Esophagus muscularis mucosa (tissue), 4 donors: ENCODE measurements around the gene NPC1. TPM values are rescaled to one million over a fixed set of nuclear protein-coding genes. Genes with fewer than 3 reads are reported as not detected.

ENCODE experiments used
- DNase-seq: peaks from one replicate; pipeline ENCODE4 v3.0.0-alpha.2; 2017; ENCODE audit errors: extremely low spot score
- H3K27ac ChIP-seq, 4 donors: fragments of 200-600 bp; sonication (generic); replicated peaks in 1 of 4; 1 replicate in 3 of 4; 2 replicates in 1 of 4; pipeline ENCODE4 v1.5.1; 2016 to 2019; ENCODE audit warnings: mild to moderate bottlenecking in 1 of 4
- H3K27me3 ChIP-seq, 4 donors: fragments of 200-600 bp; sonication (generic); one replicate each; pipeline versions ENCODE4 v1.5.1 to v1.6.0; 2016 to 2019
- H3K36me3 ChIP-seq, 4 donors: fragments of 200-600 bp; sonication (generic); one replicate each; pipeline ENCODE4 v1.5.1; 2016 to 2019
- H3K4me1 ChIP-seq, 4 donors: fragments of 200-600 bp; sonication (generic); one replicate each; pipeline ENCODE4 v1.5.1; 2016 to 2019
- H3K4me3 ChIP-seq, 4 donors: fragments of 200-600 bp; sonication (generic); 1 replicate in 2 of 4; 2 replicates in 2 of 4; pipeline ENCODE4 v1.5.1; 2016 to 2019; ENCODE audit warnings: mild to moderate bottlenecking in 4 of 4, moderate library complexity in 1 of 4
- H3K9me3 ChIP-seq, 4 donors: fragments of 200-600 bp; sonication (generic); 1 replicate in 3 of 4; 2 replicates in 1 of 4; pipeline ENCODE4 v1.5.1; 2016 to 2019
- EP300 ChIP-seq: sonication (generic); formaldehyde crosslinking; IDR thresholded peaks from one replicate; pipeline ENCODE4 v1.6.1; 2017; ENCODE audit warnings: antibody characterized with exemption
- POLR2A ChIP-seq: fragments of 450-650 bp; IDR thresholded peaks from one replicate; pipeline ENCODE4 v1.6.1; 2017; ENCODE audit warnings: antibody characterized with exemption, moderate library complexity, mild to moderate bottlenecking, low read depth
- POLR2AphosphoS5 ChIP-seq, 2 donors: sonication (generic); formaldehyde crosslinking; IDR thresholded peaks; one replicate each; pipeline ENCODE4 v1.6.1; 2017; ENCODE audit warnings: antibody characterized with exemption in 2 of 2
- WGBS: methylation state at CpG from one replicate; pipeline ENCODE4 v1.1.5; 2018; 5-methylcytosine and 5-hydroxymethylcytosine counted together
- intact Hi-C: fragments of 100-400 bp; cut with DNase I; formaldehyde crosslinking; loops from one replicate; pipeline ENCODE4 v1.15.1; 2023
- total RNA-seq, 4 donors: library from RNA; depleted of rRNA; stranded (reverse); fragments of >200 nt; gene quantifications; one replicate each; pipeline versions ENCODE4 v1.1.0 to v1.2.1, GENCODE V29; 2016
- TF ChIP-seq, protein P1 (sequence below), 3 experiments: fragments of 200-600 bp in 2 of 3; fragments of 450-650 bp in 1 of 3; sonication (generic) in 2 of 3; IDR thresholded peaks; one replicate each; pipeline ENCODE4 v1.5.1; 2017 to 2019; ENCODE audit warnings: antibody characterized with exemption in 3 of 3, mild to moderate bottlenecking in 2 of 3, moderate library complexity in 1 of 3

The NPC1 gene
- total RNA-seq, 4 donors from 2014 or later, result 39.9 to 63.7 (median 45.6) TPM

DNA sequence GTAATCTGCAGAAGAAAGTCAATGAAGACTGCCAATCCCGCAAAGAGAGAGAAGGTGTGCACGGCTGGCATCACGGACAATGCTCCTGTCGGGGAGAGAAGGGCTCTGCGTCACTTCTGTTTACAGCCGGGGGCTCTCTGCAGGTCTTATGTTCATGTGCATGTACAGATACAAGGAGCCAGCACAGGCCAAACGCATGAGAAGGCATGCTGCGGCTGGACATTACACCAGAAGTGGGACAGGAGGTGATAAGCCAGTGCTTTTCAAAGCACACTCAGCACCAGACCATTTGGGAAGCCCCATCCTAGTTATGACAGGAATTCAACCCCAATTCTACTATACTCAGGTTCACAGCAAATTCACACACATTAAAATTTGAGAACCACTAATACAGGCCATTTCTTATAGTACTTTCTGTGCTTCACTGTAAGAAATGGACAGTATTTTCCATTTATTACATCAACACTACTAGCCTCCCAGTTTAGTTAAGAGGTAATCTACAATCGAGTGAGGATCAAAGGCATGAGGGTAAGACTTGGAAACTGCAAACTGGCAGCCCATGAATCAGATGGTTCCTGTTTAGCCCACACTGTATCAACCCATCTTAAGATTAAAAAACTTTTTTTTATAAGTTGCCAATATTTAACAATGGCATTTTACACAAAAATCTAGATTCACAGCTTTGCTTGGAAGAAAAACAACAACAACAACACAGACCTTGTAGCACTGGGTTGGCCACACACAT lies 44.8 kb downstream of the NPC1 start:
- intact Hi-C loops, result no loop called here
- H3K36me3 ChIP-seq, result peaks cover 84 to 100% (median 93%) of the 10 kb centered on the region in 4 donors
- TF ChIP-seq, protein P1, sequence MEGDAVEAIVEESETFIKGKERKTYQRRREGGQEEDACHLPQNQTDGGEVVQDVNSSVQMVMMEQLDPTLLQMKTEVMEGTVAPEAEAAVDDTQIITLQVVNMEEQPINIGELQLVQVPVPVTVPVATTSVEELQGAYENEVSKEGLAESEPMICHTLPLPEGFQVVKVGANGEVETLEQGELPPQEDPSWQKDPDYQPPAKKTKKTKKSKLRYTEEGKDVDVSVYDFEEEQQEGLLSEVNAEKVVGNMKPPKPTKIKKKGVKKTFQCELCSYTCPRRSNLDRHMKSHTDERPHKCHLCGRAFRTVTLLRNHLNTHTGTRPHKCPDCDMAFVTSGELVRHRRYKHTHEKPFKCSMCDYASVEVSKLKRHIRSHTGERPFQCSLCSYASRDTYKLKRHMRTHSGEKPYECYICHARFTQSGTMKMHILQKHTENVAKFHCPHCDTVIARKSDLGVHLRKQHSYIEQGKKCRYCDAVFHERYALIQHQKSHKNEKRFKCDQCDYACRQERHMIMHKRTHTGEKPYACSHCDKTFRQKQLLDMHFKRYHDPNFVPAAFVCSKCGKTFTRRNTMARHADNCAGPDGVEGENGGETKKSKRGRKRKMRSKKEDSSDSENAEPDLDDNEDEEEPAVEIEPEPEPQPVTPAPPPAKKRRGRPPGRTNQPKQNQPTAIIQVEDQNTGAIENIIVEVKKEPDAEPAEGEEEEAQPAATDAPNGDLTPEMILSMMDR (IDR thresholded peaks at IDR 0.05), result no peak
- TF ChIP-seq EP300 (no peak), POLR2AphosphoS5 (IDR thresholded peaks at IDR 0.05) (no peak), POLR2A (no peak)
- no peak for DNase-seq
- no peaks in the 10 kb centered on the region for H3K4me1 ChIP-seq
- no peak overlapping the region for H3K4me3 ChIP-seq
- no peak overlapping the region for H3K27ac ChIP-seq
- 89% methylated on average over 9 of the region's 9 CpGs for WGBS
- H3K9me3 ChIP-seq, result no peaks in the 10 kb centered on the region
- no peaks in the 10 kb centered on the region for H3K27me3 ChIP-seq

GRCh38 chr18:23540867-23541266 lies 45.4 kb downstream of the NPC1 start:
- WGBS, result 70% methylated on average over 5 of the region's 5 CpGs
- H3K36me3 ChIP-seq, result peaks cover 91 to 100% (median 97%) of the 10 kb centered on the region in 4 donors
- no peak overlapping the region for H3K27ac ChIP-seq
- intact Hi-C loops, result no loop called here
- no peak for DNase-seq
- TF ChIP-seq EP300, result no peak
- H3K4me1 ChIP-seq, result no peaks in the 10 kb centered on the region
- H3K4me3 ChIP-seq, result no peak overlapping the region
- no peaks in the 10 kb centered on the region for H3K9me3 ChIP-seq
- no peaks in the 10 kb centered on the region for H3K27me3 ChIP-seq

DNA sequence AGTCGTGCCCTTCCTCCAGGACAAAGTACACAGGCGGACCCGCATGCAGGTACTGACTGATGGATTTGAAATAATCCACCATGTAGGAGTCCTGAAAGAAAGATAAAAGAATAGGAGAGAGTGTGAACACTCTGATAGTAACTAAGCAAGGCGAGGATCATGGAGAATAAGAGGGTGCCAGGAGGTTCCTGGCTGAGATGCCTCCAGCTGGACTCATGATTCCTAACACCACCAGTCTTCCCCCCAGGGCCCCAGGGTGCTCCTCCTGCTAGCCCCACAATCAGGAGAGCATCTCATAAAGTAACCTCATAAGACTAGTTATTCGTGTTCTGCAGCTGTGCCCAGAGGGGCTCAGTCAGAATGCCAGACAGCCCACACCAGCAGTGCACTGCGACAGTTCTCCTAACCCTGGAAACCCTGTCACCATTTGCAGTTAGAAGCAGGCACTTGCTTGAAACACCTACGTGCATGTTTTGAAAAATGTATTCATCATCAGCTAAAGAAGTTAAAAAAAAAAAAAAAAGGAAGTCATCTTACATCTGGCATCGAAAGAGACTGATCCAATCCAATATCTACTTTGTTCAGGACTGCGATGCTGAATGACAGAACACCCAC lies 46.3 kb downstream of the NPC1 start:
- Histone ChIP-seq H3K27me3 (no peaks in the 10 kb centered on the region), H3K9me3 (no peaks in the 10 kb centered on the region), H3K4me3 (no peak overlapping the region), H3K4me1 (no peaks in the 10 kb centered on the region), H3K36me3 (peaks cover 92 to 100% (median 97%) of the 10 kb centered on the region in 4 donors), H3K27ac (no peak overlapping the region)
- no peak for DNase-seq
- TF ChIP-seq, protein P1 (IDR thresholded peaks at IDR 0.05), result no peak
- no peak for TF ChIP-seq POLR2AphosphoS5 (IDR thresholded peaks at IDR 0.05)
- no peak for TF ChIP-seq EP300
- TF ChIP-seq POLR2A, result no peak
- WGBS, result 77% methylated on average over 9 of the region's 9 CpGs
- intact Hi-C loops, result no loop called here

DNA sequence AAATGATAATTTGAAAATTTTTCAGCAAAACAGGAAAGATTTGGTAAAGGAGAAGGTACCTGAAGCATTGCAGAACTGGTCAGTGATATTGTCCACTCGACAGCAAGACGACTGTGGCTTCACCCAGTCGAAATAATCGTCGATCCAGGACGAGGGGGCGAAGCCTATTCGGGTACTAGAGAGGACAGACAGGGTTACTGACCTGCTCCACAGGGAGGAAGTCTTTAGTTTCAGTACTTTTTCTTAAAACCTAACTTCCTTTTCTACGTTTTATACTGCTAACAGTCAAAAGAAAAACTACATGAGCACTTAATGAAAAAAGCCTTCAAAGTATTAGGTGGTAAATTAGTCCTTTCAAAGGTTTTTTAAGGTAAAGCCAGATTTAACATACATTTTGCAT lies 47.0 kb downstream of the NPC1 start:
- intact Hi-C loops, result no loop called here
- WGBS, result 74% methylated on average over 9 of the region's 9 CpGs
- Histone ChIP-seq H3K4me3 (no peak overlapping the region), H3K27me3 (no peaks in the 10 kb centered on the region), H3K4me1 (no peaks in the 10 kb centered on the region), H3K36me3 (peaks cover 92 to 100% (median 97%) of the 10 kb centered on the region in 4 donors), H3K9me3 (no peaks in the 10 kb centered on the region), H3K27ac (no peak overlapping the region)
- no peak for TF ChIP-seq EP300
- TF ChIP-seq, protein P1 (IDR thresholded peaks at IDR 0.05), result no peak
- no peak for TF ChIP-seq POLR2AphosphoS5 (IDR thresholded peaks at IDR 0.05)
- no peak for TF ChIP-seq POLR2A
- DNase-seq, result no peak

DNA sequence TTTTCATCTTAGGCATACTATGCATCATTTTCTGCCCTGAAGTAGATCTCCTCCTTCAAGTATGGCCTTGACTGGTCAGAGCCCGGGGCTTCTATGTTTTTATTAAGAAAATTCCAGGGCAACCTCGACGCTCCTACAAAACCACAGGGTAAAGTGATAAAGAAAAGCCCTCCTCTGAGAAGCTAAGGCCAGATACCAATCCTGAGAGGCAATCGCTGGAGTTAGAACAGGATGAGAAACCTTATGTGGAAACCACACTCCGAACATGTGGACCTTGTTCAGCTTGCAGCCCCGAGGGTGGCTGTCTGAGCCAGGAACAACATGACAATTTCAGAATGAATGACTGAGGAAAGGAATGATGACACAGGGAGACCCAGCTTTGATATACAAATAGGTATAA lies 47.4 kb downstream of the NPC1 start:
- Histone ChIP-seq H3K27me3 (no peaks in the 10 kb centered on the region), H3K27ac (no peak overlapping the region), H3K9me3 (no peaks in the 10 kb centered on the region), H3K4me1 (no peaks in the 10 kb centered on the region), H3K4me3 (no peak overlapping the region), H3K36me3 (peaks cover 92 to 100% (median 97%) of the 10 kb centered on the region in 4 donors)
- TF ChIP-seq, protein P1 (IDR thresholded peaks at IDR 0.05), result no peak
- TF ChIP-seq POLR2AphosphoS5 (IDR thresholded peaks at IDR 0.05) (no peak), EP300 (no peak), POLR2A (no peak)
- 73% methylated on average over 6 of the region's 6 CpGs for WGBS
- no peak for DNase-seq
- intact Hi-C loops, result no loop called here
